AG04450 (cell line): ENCODE measurements around the gene KCNH1. TPM values are rescaled to one million over a fixed set of nuclear protein-coding genes. Genes with fewer than 3 reads are reported as not detected.
"Not testable (repeated sequence)": the region's sequence is repeated elsewhere in the genome, so short reads cannot be mapped to it uniquely, and the experiment has no call there.

Experiments used
- CTCF ChIA-PET: fragments of 300-600, 350-600 bp; formaldehyde crosslinking; extraction: SDS; loops from one replicate; lab custom pipeline; 2022; ENCODE audit warnings: antibody characterized with exemption, inconsistent platforms; lab: Charles Lee
- POLR2A ChIA-PET: fragments of 350-600 bp; formaldehyde crosslinking; extraction: SDS; loops from one replicate; lab custom pipeline; 2021; ENCODE audit warnings: antibody characterized with exemption, inconsistent platforms; lab: Yijun Ruan, JAX
- DNase-seq: peaks from one replicate; pipeline ENCODE4 v3.0.0-alpha.2; 2011; ENCODE audit warnings: low read depth, low spot score
- H3K27ac ChIP-seq: one replicate; pipeline ENCODE4 v1.5.1; 2012; ENCODE audit warnings: low read depth, low read length, control low read depth
- H3K27me3 ChIP-seq: one replicate; pipeline ENCODE4 v1.6.0; 2012; ENCODE audit warnings: low read length; ENCODE audit not compliant: control insufficient read depth, insufficient read depth
- H3K4me3 ChIP-seq: 2 replicates; pipeline ENCODE4 v1.5.1; 2011; ENCODE audit warnings: mild to moderate bottlenecking, low read depth, low read length, control low read depth
- H3K9me3 ChIP-seq: 2 replicates; pipeline ENCODE4 v1.5.1; 2012; ENCODE audit warnings: low read length; ENCODE audit not compliant: control insufficient read depth, insufficient read depth
- polyA plus RNA-seq: library from polyadenylated mRNA; depleted of rRNA; stranded (reverse); fragments of >200 nt; gene quantifications from 2 replicates; pipeline ENCODE4 v1.2.3, GENCODE V29; 2011
- TF ChIP-seq, protein P1 (sequence below): IDR thresholded peaks from 2 replicates; pipeline ENCODE4 v1.5.1; 2011; ENCODE audit warnings: low read depth, low read length, control low read depth, inconsistent platforms

Gene KCNH1
- polyA plus RNA-seq, 1 experiment, result 0.31 TPM

DNA sequence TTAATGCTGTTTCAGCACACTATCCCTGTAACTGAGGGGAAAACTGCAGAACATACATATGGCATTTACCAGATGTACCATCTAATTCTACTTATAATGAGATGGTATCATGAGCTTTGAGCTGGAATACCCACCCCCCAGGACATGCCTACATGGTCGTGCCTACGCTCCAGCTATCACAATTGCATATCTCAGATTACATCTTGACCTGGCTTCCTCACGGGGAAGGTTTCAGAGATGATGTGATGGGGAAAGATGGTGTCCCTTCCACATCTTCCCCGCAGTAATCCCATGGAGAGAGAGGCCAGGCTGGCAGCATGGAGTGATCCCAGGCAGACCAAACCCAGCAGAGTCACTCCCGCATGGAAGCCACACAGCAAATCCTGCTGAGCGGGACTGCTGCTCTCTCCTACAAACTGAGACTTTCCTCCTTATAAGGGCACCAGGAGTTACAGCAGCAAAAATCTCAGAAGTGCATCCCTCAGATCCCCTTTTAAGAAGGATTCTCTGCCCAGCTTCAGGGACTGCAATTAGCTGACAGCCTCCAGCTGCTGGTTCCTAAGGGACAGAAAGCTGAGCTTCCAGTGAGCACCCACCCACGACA, 67.1 kb downstream of the KCNH1 start:
- DNase-seq, result no peak
- ChIA-PET POLR2A (no interaction called here), CTCF (interaction anchor here (1.6 kb wide), 1 partner anchor 67 kb away, joined by 8 read pairs; the partner anchor contains the start of gene KCNH1)
- Histone ChIP-seq H3K27me3 (no peaks in the 10 kb centered on the region), H3K4me3 (no peak overlapping the region), H3K9me3 (no peaks in the 10 kb centered on the region; the same call in 1 of the 2 replicates), H3K27ac (no peak overlapping the region)
- TF ChIP-seq, protein P1, sequence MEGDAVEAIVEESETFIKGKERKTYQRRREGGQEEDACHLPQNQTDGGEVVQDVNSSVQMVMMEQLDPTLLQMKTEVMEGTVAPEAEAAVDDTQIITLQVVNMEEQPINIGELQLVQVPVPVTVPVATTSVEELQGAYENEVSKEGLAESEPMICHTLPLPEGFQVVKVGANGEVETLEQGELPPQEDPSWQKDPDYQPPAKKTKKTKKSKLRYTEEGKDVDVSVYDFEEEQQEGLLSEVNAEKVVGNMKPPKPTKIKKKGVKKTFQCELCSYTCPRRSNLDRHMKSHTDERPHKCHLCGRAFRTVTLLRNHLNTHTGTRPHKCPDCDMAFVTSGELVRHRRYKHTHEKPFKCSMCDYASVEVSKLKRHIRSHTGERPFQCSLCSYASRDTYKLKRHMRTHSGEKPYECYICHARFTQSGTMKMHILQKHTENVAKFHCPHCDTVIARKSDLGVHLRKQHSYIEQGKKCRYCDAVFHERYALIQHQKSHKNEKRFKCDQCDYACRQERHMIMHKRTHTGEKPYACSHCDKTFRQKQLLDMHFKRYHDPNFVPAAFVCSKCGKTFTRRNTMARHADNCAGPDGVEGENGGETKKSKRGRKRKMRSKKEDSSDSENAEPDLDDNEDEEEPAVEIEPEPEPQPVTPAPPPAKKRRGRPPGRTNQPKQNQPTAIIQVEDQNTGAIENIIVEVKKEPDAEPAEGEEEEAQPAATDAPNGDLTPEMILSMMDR, result no peak

DNA sequence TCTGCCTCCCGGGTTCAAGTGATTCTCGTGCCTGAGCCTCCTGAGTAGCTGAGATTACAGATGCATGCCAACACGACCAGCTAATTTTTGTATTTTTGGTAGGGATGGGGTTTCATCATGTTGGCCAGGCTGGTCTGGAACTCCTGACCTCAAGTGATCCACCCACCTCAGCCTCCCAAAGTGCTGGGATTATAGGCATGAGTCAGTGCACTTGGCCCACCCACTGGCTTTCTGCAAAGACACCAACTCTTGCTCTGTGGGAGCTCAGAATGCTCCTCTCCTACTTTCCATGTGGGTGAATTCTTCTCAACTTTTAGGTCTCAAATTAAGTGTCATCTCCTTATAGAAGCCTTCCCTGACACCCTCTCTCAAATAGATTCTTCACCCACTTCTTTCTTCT, 92.1 kb downstream of the KCNH1 start:
- POLR2A ChIA-PET, DNase-seq, H3K9me3 ChIP-seq, CTCF ChIA-PET, H3K27ac ChIP-seq, H3K27me3 ChIP-seq, H3K4me3 ChIP-seq: not testable (repeated sequence)

GRCh38 chr1:211037095-211037494, 96.9 kb downstream of the KCNH1 start:
- no peaks in the 10 kb centered on the region for H3K9me3 ChIP-seq
- CTCF ChIA-PET, result interaction anchor here (1.9 kb wide), 1 partner anchor 97 kb away, joined by 4 read pairs; the partner anchor contains the start of gene KCNH1
- TF ChIP-seq, protein P1, result no peak
- H3K4me3 ChIP-seq, result no peak overlapping the region
- peak; percentile 51 for DNase-seq
- no peaks in the 10 kb centered on the region for H3K27me3 ChIP-seq
- POLR2A ChIA-PET, result interaction anchor here (0.7 kb wide), 1 partner anchor 597 kb away, joined by 10 read pairs; no protein-coding TSS in a partner anchor
- H3K27ac ChIP-seq, result peak overlapping the region; percentile 80

GRCh38 chr1:211036381-211037060, 97.4 kb downstream of the KCNH1 start:
- Histone ChIP-seq H3K27ac (peak overlapping the region; percentile 80), H3K4me3 (no peak overlapping the region), H3K27me3 (no peaks in the 10 kb centered on the region), H3K9me3 (no peaks in the 10 kb centered on the region)
- TF ChIP-seq, protein P1, result no peak
- no peak for DNase-seq
- CTCF ChIA-PET, result interaction anchor here (1.9 kb wide), 1 partner anchor 98 kb away, joined by 4 read pairs; the partner anchor contains the start of gene KCNH1
- POLR2A ChIA-PET, result interaction anchor here (0.7 kb wide), 1 partner anchor 596 kb away, joined by 10 read pairs; no protein-coding TSS in a partner anchor

DNA sequence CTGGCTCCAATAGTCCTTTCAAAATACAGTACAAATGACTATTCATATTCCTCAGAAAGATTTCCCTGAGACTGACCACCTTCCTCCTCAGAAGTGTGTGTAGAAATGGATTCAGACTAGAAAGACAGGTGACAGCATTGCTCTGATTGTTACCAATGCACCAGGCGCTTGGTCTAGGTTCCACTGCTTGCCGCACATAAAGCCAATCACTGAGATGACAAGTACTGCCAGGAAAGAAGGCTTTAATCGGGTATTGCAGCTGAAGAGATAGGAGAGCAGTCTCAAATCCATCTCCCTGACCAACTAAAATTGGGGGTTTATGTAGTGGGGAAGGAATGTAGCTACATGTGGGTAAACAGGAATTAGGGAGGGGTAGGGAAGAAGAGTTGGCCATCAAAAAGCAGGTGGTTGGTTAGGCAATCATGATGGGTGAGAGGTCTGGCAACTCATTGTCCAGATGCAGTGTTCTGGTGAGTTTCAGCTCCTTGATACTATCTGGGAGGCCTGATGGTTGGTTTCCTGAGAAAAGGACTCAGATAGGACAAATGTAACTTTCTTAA, 98.0 kb downstream of the KCNH1 start:
- Histone ChIP-seq H3K27me3 (no peaks in the 10 kb centered on the region), H3K9me3 (no peaks in the 10 kb centered on the region), H3K27ac (no peak overlapping the region), H3K4me3 (no peak overlapping the region)
- TF ChIP-seq, protein P1, result no peak
- ChIA-PET CTCF (interaction anchor here (1.9 kb wide), 1 partner anchor 98 kb away, joined by 4 read pairs; the partner anchor contains the start of gene KCNH1), POLR2A (no interaction called here)
- DNase-seq, result no peak
